IMR-90 (cell line): ENCODE measurements around the gene BRCA2. TPM values are rescaled to one million over a fixed set of nuclear protein-coding genes. Genes with fewer than 3 reads are reported as not detected.

Experiments
- ATAC-seq: fragments of 200-7000 bp; cut with Tn5 transposase; 2 replicates; pipeline ENCODE4 v1.9.1; 2020; ENCODE audit warnings: low read depth, mild to moderate bottlenecking, moderate library complexity
- BruUV-seq: library from RNA; stranded (reverse); fragments of 400-500 nt; replicated peaks from 2 replicates; lab custom pipeline; 2021; lab: Mats Ljungman, UMichigan
- CTCF ChIA-PET: fragments of 300-600 bp; formaldehyde crosslinking; extraction: SDS; loops from one replicate; lab custom pipeline; 2021; ENCODE audit warnings: antibody characterized with exemption; lab: Yijun Ruan, JAX
- POLR2A ChIA-PET: fragments of 300-600 bp; sonication (Branson Sonifier 250); formaldehyde crosslinking; loops from one replicate; lab custom pipeline; 2022; ENCODE audit warnings: antibody characterized with exemption; ENCODE audit not compliant: unreplicated experiment; lab: Charles Lee
- DNase-seq: peaks from one replicate; pipeline ENCODE4 v3.0.0; 2013
- H2AFZ ChIP-seq: replicated peaks from 2 replicates; pipeline ENCODE3; 2013; ENCODE audit warnings: low read length, mild to moderate bottlenecking; ENCODE audit not compliant: poor library complexity
- H2AK5ac ChIP-seq: 2 replicates; pipeline ENCODE4 v1.6.1; 2013; ENCODE audit warnings: low read depth, low read length, inconsistent platforms
- H2AK9ac ChIP-seq: replicated peaks from 2 replicates; pipeline ENCODE3; 2013; ENCODE audit warnings: mild to moderate bottlenecking, low read depth, low read length, moderate library complexity; ENCODE audit not compliant: poor library complexity
- H2BK120ac ChIP-seq: 2 replicates; pipeline ENCODE4 v1.6.1; 2013; ENCODE audit warnings: low read depth, low read length, inconsistent platforms
- H2BK15ac ChIP-seq: 3 replicates; pipeline ENCODE4 v1.6.1; 2013; ENCODE audit warnings: low read depth, low read length, inconsistent platforms
- H2BK20ac ChIP-seq: 2 replicates; pipeline ENCODE4 v1.6.1; 2013; ENCODE audit warnings: low read depth, mild to moderate bottlenecking, inconsistent platforms, low read length, moderate library complexity
- H2BK5ac ChIP-seq: 2 replicates; pipeline ENCODE4 v1.6.1; 2013; ENCODE audit warnings: mild to moderate bottlenecking, low read depth, low read length, inconsistent platforms; ENCODE audit not compliant: poor library complexity, severe bottlenecking
- H3K14ac ChIP-seq: replicated peaks from 2 replicates; pipeline ENCODE4 v1.6.1; 2013; ENCODE audit warnings: low read depth, low read length, inconsistent platforms
- H3K18ac ChIP-seq: 2 replicates; pipeline ENCODE4 v1.6.1; 2013; ENCODE audit warnings: low read depth, low read length, control low read depth
- H3K23ac ChIP-seq: 2 replicates; pipeline ENCODE4 v1.6.1; 2013; ENCODE audit warnings: low read depth, low read length, inconsistent platforms
- H3K27ac ChIP-seq: 2 replicates; pipeline ENCODE4 v1.5.1; 2013; ENCODE audit warnings: mild to moderate bottlenecking, control low read depth, low read length; ENCODE audit not compliant: insufficient read depth
- H3K27me3 ChIP-seq: 2 replicates; pipeline ENCODE4 v1.6.1; 2013; ENCODE audit warnings: low read length; ENCODE audit not compliant: control insufficient read depth, insufficient read depth
- H3K36me3 ChIP-seq: 2 replicates; pipeline ENCODE4 v1.6.1; 2013; ENCODE audit warnings: low read length, mixed read lengths; ENCODE audit not compliant: control insufficient read depth, insufficient read depth
- H3K4ac ChIP-seq: 2 replicates; pipeline ENCODE4 v1.6.1; 2013; ENCODE audit warnings: low read depth, low read length, inconsistent platforms
- H3K4me1 ChIP-seq: 2 replicates; pipeline ENCODE4 v1.6.1; 2013; ENCODE audit warnings: low read length, mixed read lengths; ENCODE audit not compliant: control insufficient read depth, insufficient read depth
- H3K4me2 ChIP-seq: 2 replicates; pipeline ENCODE4 v1.6.1; 2013; ENCODE audit warnings: low read depth, mild to moderate bottlenecking, control low read depth, low read length, moderate library complexity
- H3K4me3 ChIP-seq: 2 replicates; pipeline ENCODE4 v1.5.1; 2013; ENCODE audit warnings: low read depth, mild to moderate bottlenecking, control low read depth, low read length, moderate library complexity; ENCODE audit not compliant: insufficient read depth
- H3K56ac ChIP-seq: 2 replicates; pipeline ENCODE4 v1.6.1; 2013; ENCODE audit warnings: low read length, inconsistent platforms; ENCODE audit not compliant: insufficient read depth; ENCODE audit errors: extremely low read depth
- H3K79me1 ChIP-seq, 2 experiments: 2 replicates each; pipeline ENCODE4 v1.6.1; 2013; ENCODE audit warnings: low read length in 2 of 2, inconsistent platforms in 1 of 2, low read depth in 1 of 2
- H3K9ac ChIP-seq: 2 replicates; pipeline ENCODE4 v1.6.1; 2013; ENCODE audit warnings: low read depth, low read length, control low read depth
- H3K9me1 ChIP-seq: 2 replicates; pipeline ENCODE4 v1.6.1; 2013; ENCODE audit warnings: low read length, inconsistent platforms; ENCODE audit not compliant: insufficient read depth
- H3K9me3 ChIP-seq: 2 replicates; pipeline ENCODE4 v1.6.1; 2013; ENCODE audit warnings: low read length; ENCODE audit not compliant: control insufficient read depth, insufficient read depth
- H4K20me1 ChIP-seq: 2 replicates; pipeline ENCODE4 v1.6.1; 2013; ENCODE audit warnings: low read length, inconsistent platforms; ENCODE audit not compliant: insufficient read depth
- H4K5ac ChIP-seq: 2 replicates; pipeline ENCODE4 v1.6.1; 2013; ENCODE audit warnings: mild to moderate bottlenecking, low read depth, low read length, control low read depth
- H4K8ac ChIP-seq, 2 experiments: 2 replicates each; pipeline ENCODE4 v1.6.1; 2013; ENCODE audit warnings: low read depth in 2 of 2, low read length in 2 of 2, control low read depth in 1 of 2, inconsistent platforms in 1 of 2
- H4K91ac ChIP-seq: 2 replicates; pipeline ENCODE4 v1.6.1; 2013; ENCODE audit warnings: low read depth, low read length, inconsistent platforms; ENCODE audit not compliant: insufficient read depth
- CEBPB ChIP-seq: IDR thresholded peaks from 2 replicates; pipeline ENCODE4 v1.6.1; 2012; ENCODE audit warnings: low read depth, low read length, improper control_type of control experiment
- CHD1 ChIP-seq: IDR thresholded peaks from 2 replicates; pipeline ENCODE4 v1.6.1; 2012; ENCODE audit warnings: low read depth, low read length, improper control_type of control experiment
- MAZ ChIP-seq: IDR thresholded peaks from 2 replicates; pipeline ENCODE4 v1.6.1; 2012; ENCODE audit warnings: low read depth, mild to moderate bottlenecking, low read length, improper control_type of control experiment, moderate library complexity, borderline replicate concordance
- POLR2A ChIP-seq: IDR thresholded peaks from 2 replicates; pipeline ENCODE4 v1.6.1; 2012; ENCODE audit warnings: mild to moderate bottlenecking, low read depth, low read length
- RAD21 ChIP-seq: IDR thresholded peaks from 2 replicates; pipeline ENCODE4 v1.6.1; 2012; ENCODE audit warnings: low read length, improper control_type of control experiment
- RCOR1 ChIP-seq: IDR thresholded peaks from 2 replicates; pipeline ENCODE4 v1.6.1; 2012; ENCODE audit warnings: mild to moderate bottlenecking, low read length, improper control_type of control experiment; ENCODE audit not compliant: insufficient replicate concordance
- SMC3 ChIP-seq: fragments of 150-350 bp; IDR thresholded peaks from 2 replicates; pipeline ENCODE4 v1.6.1; 2016; ENCODE audit warnings: low read depth, mild to moderate bottlenecking, antibody characterized with exemption, low read length, moderate library complexity
- WGBS, 2 experiments: methylation state at CpG; one replicate each; pipeline versions ENCODE4 v1.1.5 to v1.1.7; 2013; ENCODE audit warnings: missing lambda C conversion rate in 2 of 2; ENCODE audit not compliant: insufficient read length in 1 of 2; ENCODE audit errors: extremely low coverage in 2 of 2; 5-methylcytosine and 5-hydroxymethylcytosine counted together
- dilution Hi-C: fragments of 300-500 bp; cut with HindIII; formaldehyde crosslinking; loops from one replicate; pipeline ENCODE4 v1.14.3; 2018; ENCODE audit warnings: low sequenced_read_pairs; ENCODE audit not compliant: unreplicated experiment
- in situ Hi-C: fragments of 300-500 bp; cut with MboI; formaldehyde crosslinking; loops from 3 replicates; pipeline ENCODE4 v1.14.3; 2019; ENCODE audit warnings: low sequenced_read_pairs, inconsistent platforms, mixed read lengths
- intact Hi-C: fragments of 100-400 bp; cut with micrococcal nuclease; formaldehyde crosslinking; loops from 2 replicates; pipeline ENCODE4 v1.10.0; 2022
- polyA plus RNA-seq, 3 experiments: library from polyadenylated mRNA; depleted of rRNA; stranded (reverse); fragments of >200 nt; gene quantifications; 2 replicates each; pipeline ENCODE4 v1.2.3, GENCODE V29; 2012; ENCODE audit warnings: low replicate concordance in 1 of 3
- total RNA-seq: library from RNA; depleted of rRNA; stranded (reverse); fragments of >200 nt; gene quantifications from 2 replicates; pipeline ENCODE4 v1.2.3, GENCODE V29; 2012
- TF ChIP-seq, protein P1 (sequence below): conservative IDR thresholded peaks from 2 replicates; pipeline ENCODE4 v1.5.1; 2012; ENCODE audit warnings: mild to moderate bottlenecking, low read depth, low read length, improper control_type of control experiment

Gene BRCA2
- total and polyA plus RNA-seq, 2 of the 4 experiments (the other 2 are of a cell fraction): 2.0 to 9.7 TPM

- ChIA-PET CTCF (no interaction called here), POLR2A (no interaction called here)
- Histone ChIP-seq H2BK20ac (peak overlapping the region; percentile 71), H3K27me3 (no peaks in the 10 kb centered on the region), H4K20me1 (no peaks in the 10 kb centered on the region), H3K4me3 (no peak overlapping the region), H3K4ac (peak overlapping the region; percentile 77), H3K18ac (peak overlapping the region; percentile 64; the same call in 1 of the 2 replicates), H3K79me1 (peaks cover 0 to 7% of the 10 kb centered on the region in 2 experiments; a peak in 1 of 4 replicates), H4K8ac (peak overlapping the region in 1 of 2 experiments; percentile 81; a peak in 1 of 4 replicates), H2BK5ac (no peak overlapping the region), H3K36me3 (no peaks in the 10 kb centered on the region), H4K91ac (peak overlapping the region; percentile 16; the same call in 1 of the 2 replicates), H2BK120ac (peak overlapping the region; percentile 73), H3K27ac (peak overlapping the region; percentile 7; the same call in 1 of the 2 replicates), H2BK15ac (peak overlapping the region; percentile 80; the same call in 1 of the 3 replicates), H3K9ac (0 out of 2 replicates have a peak overlapping the region, but pooled peaks have one; percentile 28), H3K56ac (no peak overlapping the region; the same call in 1 of the 2 replicates), H3K23ac (no peak overlapping the region), H3K9me1 (0 out of 2 replicates have a peak, but pooled peaks cover 2% of the 10 kb centered on the region), H3K9me3 (no peaks in the 10 kb centered on the region), H4K5ac (peak overlapping the region; percentile 97), H2AK9ac (peak overlapping the region; percentile 26), H3K14ac (0 out of 2 replicates have a peak overlapping the region, but pooled peaks have one; percentile 34), H3K4me1 (peaks cover 8% of the 10 kb centered on the region), H2AK5ac (peak overlapping the region; percentile 63; the same call in 1 of the 2 replicates), H2AFZ (peak overlapping the region; percentile 76), H3K4me2 (peak overlapping the region; percentile 69)
- BruUV-seq: no TSS peak
- TF ChIP-seq POLR2A: no peak
- TF ChIP-seq, protein P1, sequence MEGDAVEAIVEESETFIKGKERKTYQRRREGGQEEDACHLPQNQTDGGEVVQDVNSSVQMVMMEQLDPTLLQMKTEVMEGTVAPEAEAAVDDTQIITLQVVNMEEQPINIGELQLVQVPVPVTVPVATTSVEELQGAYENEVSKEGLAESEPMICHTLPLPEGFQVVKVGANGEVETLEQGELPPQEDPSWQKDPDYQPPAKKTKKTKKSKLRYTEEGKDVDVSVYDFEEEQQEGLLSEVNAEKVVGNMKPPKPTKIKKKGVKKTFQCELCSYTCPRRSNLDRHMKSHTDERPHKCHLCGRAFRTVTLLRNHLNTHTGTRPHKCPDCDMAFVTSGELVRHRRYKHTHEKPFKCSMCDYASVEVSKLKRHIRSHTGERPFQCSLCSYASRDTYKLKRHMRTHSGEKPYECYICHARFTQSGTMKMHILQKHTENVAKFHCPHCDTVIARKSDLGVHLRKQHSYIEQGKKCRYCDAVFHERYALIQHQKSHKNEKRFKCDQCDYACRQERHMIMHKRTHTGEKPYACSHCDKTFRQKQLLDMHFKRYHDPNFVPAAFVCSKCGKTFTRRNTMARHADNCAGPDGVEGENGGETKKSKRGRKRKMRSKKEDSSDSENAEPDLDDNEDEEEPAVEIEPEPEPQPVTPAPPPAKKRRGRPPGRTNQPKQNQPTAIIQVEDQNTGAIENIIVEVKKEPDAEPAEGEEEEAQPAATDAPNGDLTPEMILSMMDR: peak; percentile 78
- no peak for TF ChIP-seq RCOR1
- peak; percentile 73 for TF ChIP-seq RAD21
- 0 out of 2 replicates have a peak, but pooled peaks have one; percentile 6 for TF ChIP-seq MAZ
- TF ChIP-seq CEBPB: no peak
- peak; percentile 87 for TF ChIP-seq SMC3
- TF ChIP-seq CHD1: no peak
- intact Hi-C loops: loop anchor here (1.0 to 5.0 kb wide), 5 partner anchors 48 to 400 kb away; partner anchors contain the start of gene FRY
- DNase-seq (peak; percentile 72), ATAC-seq (peak; percentile 96)
- 41% methylated on average over 5 of the region's 12 CpGs; no CpG with 5 or more reads in 1 of the 2 experiments for WGBS, 2 experiments
- in situ Hi-C loops: loop anchor here (5.0 kb wide), 2 partner anchors 288 to 398 kb away; no protein-coding TSS in a partner anchor
- dilution Hi-C loops: no loop called here
Measured at GRCh38 chr13:32310134-32310706, 5.1 kb upstream of the BRCA2 start.
